ENCODE data around the gene ZNF30.
"Not testable (repeated sequence)": the region's sequence is repeated elsewhere in the genome, so short reads cannot be mapped to it uniquely, and the experiment has no call there.

ZNF30 gene

GRCh38 chr19:34989298-34989697, 62.6 kb downstream of the ZNF30 start:
- DNase-seq, result no peak

- no peak for DNase-seq
Measured at GRCh38 chr19:34990578-34991192, 64.0 kb downstream of the ZNF30 start.

GRCh38 chr19:34991542-34992333, 65.0 kb downstream of the ZNF30 start:
- no peak for DNase-seq

- DNase-seq, result not testable (repeated sequence)
Measured at GRCh38 chr19:34992582-34992981, 65.9 kb downstream of the ZNF30 start.

- DNase-seq, result no peak
Measured at GRCh38 chr19:34994286-34994642, 67.6 kb downstream of the ZNF30 start.
